PC-3 (cell line): ENCODE data around the gene SPRR1A. TPM values are rescaled to one million over a fixed set of nuclear protein-coding genes. Genes with fewer than 3 reads are reported as not detected.

Source experiments
- ATAC-seq: fragments of 200-7000 bp; cut with Tn5 transposase; 2 replicates; pipeline ENCODE4 v1.9.1; 2020; ENCODE audit warnings: mild to moderate bottlenecking, moderate library complexity
- BruUV-seq: library from RNA; stranded (reverse); fragments of 400-500 nt; replicated peaks from 2 replicates; lab custom pipeline; 2021; lab: Mats Ljungman, UMichigan
- CTCF ChIA-PET: fragments of 300-600 bp; sonication (Branson Sonifier 250); formaldehyde crosslinking; loops from one replicate; lab custom pipeline; 2022; ENCODE audit warnings: antibody characterized with exemption; lab: Charles Lee
- POLR2A ChIA-PET: fragments of 300-600 bp; sonication (Branson Sonifier 250); formaldehyde crosslinking; loops from one replicate; lab custom pipeline; 2022; ENCODE audit warnings: antibody characterized with exemption; ENCODE audit not compliant: unreplicated experiment; lab: Charles Lee
- DNase-seq: peaks from one replicate; pipeline ENCODE4 v3.0.0-alpha.2; 2015
- H2AFZ ChIP-seq: fragments of 300-600 bp; sonication (generic); 2 replicates; pipeline ENCODE4 v1.6.0; 2016; ENCODE audit warnings: antibody characterized with exemption, low read length
- H3F3A ChIP-seq: fragments of 300-600 bp; sonication (generic); one replicate; pipeline ENCODE4 v1.6.0; 2017; ENCODE audit warnings: antibody characterized with exemption, low read length, control low read depth, mild to moderate bottlenecking; ENCODE audit not compliant: unreplicated experiment
- H3K27ac ChIP-seq: fragments of 300-600 bp; sonication (generic); 2 replicates; pipeline ENCODE4 v1.5.1; 2016; ENCODE audit warnings: mild to moderate bottlenecking, low read length
- H3K27me3 ChIP-seq: fragments of 300-600 bp; sonication (generic); 2 replicates; pipeline ENCODE4 v1.6.1; 2016; ENCODE audit warnings: low read length, mixed read lengths
- H3K36me3 ChIP-seq: fragments of 300-600 bp; sonication (generic); 2 replicates; pipeline ENCODE4 v1.6.1; 2016; ENCODE audit warnings: low read depth, mixed run types, low read length, mixed read lengths
- H3K4me1 ChIP-seq: fragments of 300-600 bp; sonication (generic); 2 replicates; pipeline ENCODE4 v1.5.1; 2016; ENCODE audit warnings: low read length; ENCODE audit not compliant: insufficient read depth
- H3K4me2 ChIP-seq: fragments of 300-600 bp; sonication (generic); 2 replicates; pipeline ENCODE4 v1.6.0; 2016; ENCODE audit warnings: low read length
- H3K4me3 ChIP-seq: fragments of 300-600 bp; sonication (generic); 2 replicates; pipeline ENCODE4 v1.5.1; 2016; ENCODE audit warnings: mild to moderate bottlenecking, low read length, mixed read lengths
- H3K79me2 ChIP-seq: fragments of 300-600 bp; sonication (generic); 2 replicates; pipeline ENCODE4 v1.6.1; 2017; ENCODE audit warnings: low read length, mixed read lengths
- H3K9ac ChIP-seq: fragments of 300-600 bp; sonication (generic); 2 replicates; pipeline ENCODE4 v1.6.0; 2016; ENCODE audit warnings: mild to moderate bottlenecking, low read length
- H3K9me2 ChIP-seq: fragments of 300-600 bp; sonication (generic); replicated peaks from 2 replicates; pipeline ENCODE4 v1.6.1; 2016; ENCODE audit warnings: mixed run types, low read length, mixed read lengths
- H3K9me3 ChIP-seq: fragments of 300-600 bp; sonication (generic); 2 replicates; pipeline ENCODE4 v1.6.1; 2016; ENCODE audit warnings: low read length, mixed read lengths
- H4K20me1 ChIP-seq: fragments of 300-600 bp; sonication (generic); 2 replicates; pipeline ENCODE4 v1.6.1; 2016; ENCODE audit warnings: low read length, mixed read lengths
- EZH2 ChIP-seq: fragments of 300-600 bp; sonication (generic); IDR thresholded peaks from one replicate; pipeline ENCODE4 v1.6.1; 2017; ENCODE audit warnings: antibody characterized with exemption, mild to moderate bottlenecking, low read length; ENCODE audit not compliant: unreplicated experiment
- EZH2phosphoT487 ChIP-seq: fragments of 300-600 bp; sonication (generic); IDR thresholded peaks from 2 replicates; pipeline ENCODE4 v1.6.1; 2018; ENCODE audit warnings: mild to moderate bottlenecking, antibody characterized with exemption, low read length, borderline replicate concordance
- intact Hi-C: fragments of 100-400 bp; cut with micrococcal nuclease; formaldehyde crosslinking; loops from 2 replicates; pipeline ENCODE4 v1.9.0; 2023
- total RNA-seq: library from RNA; depleted of rRNA; stranded (reverse); fragments of >200 nt; gene quantifications from 2 replicates; pipeline ENCODE4 v1.2.3, GENCODE V29; 2014
- TF ChIP-seq, protein P1 (sequence below): fragments of 300-600 bp; sonication (generic); conservative IDR thresholded peaks from 2 replicates; pipeline ENCODE4 v1.5.1; 2017; ENCODE audit warnings: antibody characterized with exemption, low read depth, mild to moderate bottlenecking, low read length

SPRR1A gene
- total RNA-seq, 1 experiment from 2014 or later = not detected

DNA sequence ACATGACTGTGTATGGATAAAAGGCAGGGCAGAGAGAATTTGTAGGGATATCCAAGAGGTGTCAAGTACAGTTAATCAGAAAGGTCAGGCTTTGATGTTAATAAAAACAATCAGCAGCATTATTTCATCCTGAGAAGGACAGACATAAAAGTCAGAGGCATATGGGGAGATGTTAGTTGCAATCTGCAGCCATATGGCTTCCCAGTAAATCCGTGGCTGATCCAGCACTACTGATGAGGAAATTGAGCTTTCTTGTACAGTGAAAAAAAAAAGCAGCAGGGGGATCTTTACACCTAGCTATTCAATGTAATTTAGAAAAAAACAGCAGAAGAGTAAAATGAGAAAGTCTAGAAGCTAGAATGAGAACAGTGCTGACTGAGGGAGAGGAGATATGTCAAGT lies 44.9 kb downstream of the SPRR1A start:
- ChIA-PET CTCF (no interaction called here), POLR2A (interaction anchor here (0.5 kb wide), 1 partner anchor 17 kb away, joined by 3 read pairs; no protein-coding TSS in a partner anchor)
- H3K9ac ChIP-seq = no peak overlapping the region
- H3K27me3 ChIP-seq = peaks cover 5% of the 10 kb centered on the region; the same call in 1 of the 2 replicates
- no peaks in the 10 kb centered on the region for H3K36me3 ChIP-seq
- H3K4me1 ChIP-seq = peaks cover 5% of the 10 kb centered on the region
- no peak for ATAC-seq
- H2AFZ ChIP-seq = no peak overlapping the region
- H3F3A ChIP-seq = no peaks in the 10 kb centered on the region
- intact Hi-C loops = no loop called here
- no peaks in the 10 kb centered on the region for H3K9me2 ChIP-seq
- no peaks in the 10 kb centered on the region for H4K20me1 ChIP-seq
- H3K4me2 ChIP-seq = no peak overlapping the region
- no peaks in the 10 kb centered on the region for H3K9me3 ChIP-seq
- H3K4me3 ChIP-seq = no peak overlapping the region
- no peak overlapping the region for H3K27ac ChIP-seq
- BruUV-seq = no TSS peak
- TF ChIP-seq, protein P1, sequence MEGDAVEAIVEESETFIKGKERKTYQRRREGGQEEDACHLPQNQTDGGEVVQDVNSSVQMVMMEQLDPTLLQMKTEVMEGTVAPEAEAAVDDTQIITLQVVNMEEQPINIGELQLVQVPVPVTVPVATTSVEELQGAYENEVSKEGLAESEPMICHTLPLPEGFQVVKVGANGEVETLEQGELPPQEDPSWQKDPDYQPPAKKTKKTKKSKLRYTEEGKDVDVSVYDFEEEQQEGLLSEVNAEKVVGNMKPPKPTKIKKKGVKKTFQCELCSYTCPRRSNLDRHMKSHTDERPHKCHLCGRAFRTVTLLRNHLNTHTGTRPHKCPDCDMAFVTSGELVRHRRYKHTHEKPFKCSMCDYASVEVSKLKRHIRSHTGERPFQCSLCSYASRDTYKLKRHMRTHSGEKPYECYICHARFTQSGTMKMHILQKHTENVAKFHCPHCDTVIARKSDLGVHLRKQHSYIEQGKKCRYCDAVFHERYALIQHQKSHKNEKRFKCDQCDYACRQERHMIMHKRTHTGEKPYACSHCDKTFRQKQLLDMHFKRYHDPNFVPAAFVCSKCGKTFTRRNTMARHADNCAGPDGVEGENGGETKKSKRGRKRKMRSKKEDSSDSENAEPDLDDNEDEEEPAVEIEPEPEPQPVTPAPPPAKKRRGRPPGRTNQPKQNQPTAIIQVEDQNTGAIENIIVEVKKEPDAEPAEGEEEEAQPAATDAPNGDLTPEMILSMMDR = no peak
- TF ChIP-seq EZH2phosphoT487 = no peak
- no peak for TF ChIP-seq EZH2
- DNase-seq = no peak
- H3K79me2 ChIP-seq = no peaks in the 10 kb centered on the region

DNA sequence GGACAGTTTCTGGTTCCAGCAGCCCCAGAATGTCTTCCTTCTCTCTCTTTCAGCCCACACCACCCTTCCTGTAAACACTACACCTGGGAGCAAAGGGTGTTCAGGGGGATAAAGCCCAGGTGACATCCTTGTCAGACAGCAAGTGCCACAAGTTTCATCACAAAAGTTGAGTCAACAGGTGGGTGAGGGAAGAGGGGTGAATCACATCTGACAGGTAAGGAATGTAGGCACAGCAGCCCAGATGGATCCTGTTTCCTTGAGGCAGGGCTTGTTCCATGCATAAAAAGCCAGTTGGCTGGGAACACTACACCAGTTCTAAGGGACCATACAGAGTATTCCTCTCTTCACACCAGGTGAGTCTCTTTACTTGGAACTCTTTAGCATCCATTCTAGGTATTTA lies 47.0 kb downstream of the SPRR1A start, which contains the start of gene SPRR1B:
Gene SPRR1B (plus strand): TSS at position 309 of the 400 bp plus-strand sequence. CDS start 1,143 bp downstream, outside the sequence.
- DNase-seq = peak; percentile 76
- Histone ChIP-seq H3K27me3 (0 out of 2 replicates have a peak, but pooled peaks cover 3% of the 10 kb centered on the region), H3F3A (no peaks in the 10 kb centered on the region), H3K4me2 (no peak within 1 kb of the TSS), H3K9me2 (no peaks in the 10 kb centered on the region), H4K20me1 (no peaks in the 10 kb centered on the region), H3K27ac (no peak within 1 kb of the TSS), H3K9me3 (no peaks in the 10 kb centered on the region), H3K36me3 (no peaks in the 10 kb centered on the region), H3K4me3 (no peak within 1 kb of the TSS), H3K4me1 (peaks cover 5% of the 10 kb centered on the region), H3K9ac (no peak within 1 kb of the TSS), H3K79me2 (no peaks in the 10 kb centered on the region), H2AFZ (no peak within 1 kb of the TSS)
- ChIA-PET POLR2A (no interaction called here), CTCF (no interaction called here)
- no peak for ATAC-seq
- intact Hi-C loops = no loop called here
- TF ChIP-seq EZH2 = no peak
- TF ChIP-seq, protein P1 = no peak
- TF ChIP-seq EZH2phosphoT487 = no peak
- BruUV-seq = no TSS peak

DNA sequence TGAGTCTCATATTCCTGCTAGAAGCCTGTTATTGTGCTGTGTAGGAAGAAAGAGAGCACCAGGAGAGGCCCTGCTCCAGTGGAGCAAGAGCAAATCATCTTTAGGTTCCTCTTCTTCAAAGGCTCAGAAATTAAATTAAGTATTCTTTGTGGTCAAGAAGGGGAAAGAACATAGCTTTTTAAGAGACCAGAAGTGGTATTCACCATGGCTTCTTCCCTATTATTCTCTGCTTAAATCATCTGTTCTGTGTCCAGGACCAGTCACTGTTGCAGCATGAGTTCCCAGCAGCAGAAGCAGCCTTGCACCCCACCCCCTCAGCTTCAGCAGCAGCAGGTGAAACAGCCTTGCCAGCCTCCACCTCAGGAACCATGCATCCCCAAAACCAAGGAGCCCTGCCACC lies 48.2 kb downstream of the SPRR1A start:
- no peak for DNase-seq
- Histone ChIP-seq H3K9ac (no peak overlapping the region), H3K79me2 (no peaks in the 10 kb centered on the region), H2AFZ (no peak overlapping the region), H4K20me1 (no peaks in the 10 kb centered on the region), H3K4me1 (peaks cover 5% of the 10 kb centered on the region), H3K9me3 (no peaks in the 10 kb centered on the region), H3K9me2 (no peaks in the 10 kb centered on the region), H3K4me3 (no peak overlapping the region), H3K4me2 (no peak overlapping the region), H3K27me3 (peaks cover 11% of the 10 kb centered on the region; the same call in 1 of the 2 replicates), H3K36me3 (no peaks in the 10 kb centered on the region), H3F3A (no peaks in the 10 kb centered on the region), H3K27ac (no peak overlapping the region)
- intact Hi-C loops = no loop called here
- BruUV-seq = no TSS peak
- POLR2A ChIA-PET = no interaction called here
- no peak for ATAC-seq
- TF ChIP-seq EZH2phosphoT487 (no peak), EZH2 (no peak)
- TF ChIP-seq, protein P1 = no peak
- CTCF ChIA-PET = no interaction called here
